ENCODE measurements around the gene RPSA. TPM values are rescaled to one million over a fixed set of nuclear protein-coding genes. Genes with fewer than 3 reads are reported as not detected.
"Not testable (repeated sequence)": the region's sequence is repeated elsewhere in the genome, so short reads cannot be mapped to it uniquely, and the experiment has no call there.

The RPSA gene
- total and polyA plus RNA-seq, 2 experiments from 2014 or later: 1,591 to 1,827 TPM

- TF ChIP-seq JUNB (IDR thresholded peaks at IDR 0.05; ENCODE audit: unreplicated experiment) (no peak), REST (IDR thresholded peaks at IDR 0.05; ENCODE audit: unreplicated experiment) (no peak), EZH2phosphoT487 (IDR thresholded peaks at IDR 0.05; ENCODE audit: unreplicated experiment) (no peak), CTCF (conservative IDR thresholded peaks at IDR 0.05; ENCODE audit: low read depth in 2 of 2) (no peak), EZH2 (IDR thresholded peaks at IDR 0.05; ENCODE audit: low read depth, unreplicated experiment) (no peak), ZNF114 (CRISPR knock-in tag; IDR thresholded peaks at IDR 0.05) (no peak), STAT1 (IDR thresholded peaks at IDR 0.05; ENCODE audit: unreplicated experiment) (no peak), POLR2AphosphoS5 (IDR thresholded peaks at IDR 0.05; ENCODE audit: low read depth) (no peak), ETS1 (IDR thresholded peaks at IDR 0.05) (no peak)
Measured at GRCh38 chr3:39453134-39453533, 46.6 kb downstream of the RPSA start (continued).

GRCh38 chr3:39453872-39454271 is 47.4 kb downstream of the RPSA start:
- not testable (repeated sequence) for H3K27ac ChIP-seq (ENCODE audit: low read depth); H4K20me1 ChIP-seq (replicated peaks; ENCODE audit: insufficient read depth); H3K27me3 Mint-ChIP-seq (ENCODE audit: insufficient read depth, low read depth, poor library complexity); H3K4me2 ChIP-seq; H3K79me2 ChIP-seq (replicated peaks; ENCODE audit: insufficient read depth); H3K4me3 ChIP-seq; H3F3A ChIP-seq (replicated peaks; ENCODE audit: low read depth); H3K4me1 Mint-ChIP-seq; H3K36me3 Mint-ChIP-seq (ENCODE audit: low read depth); H3K9me3 Mint-ChIP-seq; H2AFZ ChIP-seq; DNase-seq (ENCODE audit: low spot score); H3K36me3 ChIP-seq (ENCODE audit: insufficient read depth); H3K27ac Mint-ChIP-seq; H3K9me2 ChIP-seq (ENCODE audit: insufficient read depth); H3K4me1 ChIP-seq (ENCODE audit: insufficient read depth); H3K27me3 ChIP-seq (ENCODE audit: insufficient read depth); H3K4me3 Mint-ChIP-seq; ATAC-seq
